ENCODE data around the gene DGKI.
"Not testable (repeated sequence)": the region's sequence is repeated elsewhere in the genome, so short reads cannot be mapped to it uniquely, and the experiment has no call there.

The DGKI gene

GRCh38 chr7:137734221-137734620 is 112.6 kb downstream of the DGKI start:
- no peak for DNase-seq (ENCODE audit: low read depth in 2 of 2)

GRCh38 chr7:137732168-137732567 is 114.6 kb downstream of the DGKI start:
- DNase-seq (ENCODE audit: low read depth in 2 of 2), result no peak

GRCh38 chr7:137731436-137731835 is 115.3 kb downstream of the DGKI start:
- DNase-seq (ENCODE audit: low read depth in 2 of 2), result no peak

GRCh38 chr7:137728426-137728825 is 118.3 kb downstream of the DGKI start:
- no peak for DNase-seq (ENCODE audit: low read depth in 2 of 2)

GRCh38 chr7:137727413-137727812 is 119.4 kb downstream of the DGKI start:
- no peak for DNase-seq (ENCODE audit: low read depth in 2 of 2)

- DNase-seq (ENCODE audit: low read depth in 2 of 2), result no peak
These were observed 128.4 kb downstream of the DGKI start for GRCh38 chr7:137718355-137718754.

- DNase-seq (ENCODE audit: low read depth in 2 of 2), result no peak
These were observed 128.9 kb downstream of the DGKI start for GRCh38 chr7:137717811-137718271.

GRCh38 chr7:137717045-137717444 is 129.7 kb downstream of the DGKI start:
- no peak for DNase-seq (ENCODE audit: low read depth in 2 of 2)

GRCh38 chr7:137716061-137716460 is 130.7 kb downstream of the DGKI start:
- DNase-seq (ENCODE audit: low read depth in 2 of 2), result no peak

- DNase-seq (ENCODE audit: low read depth in 2 of 2), result no peak
These were observed 131.2 kb downstream of the DGKI start for GRCh38 chr7:137715533-137715932.

GRCh38 chr7:137715121-137715520 is 131.7 kb downstream of the DGKI start:
- DNase-seq (ENCODE audit: low read depth in 2 of 2), result no peak

- DNase-seq (ENCODE audit: low read depth in 2 of 2), result not testable (repeated sequence)
These were observed 140.4 kb downstream of the DGKI start for GRCh38 chr7:137706330-137706729.

GRCh38 chr7:137704723-137705122 is 142.1 kb downstream of the DGKI start:
- no peak for DNase-seq (ENCODE audit: low read depth in 2 of 2)

- DNase-seq (ENCODE audit: low read depth in 2 of 2), result no peak
These were observed 143.3 kb downstream of the DGKI start for GRCh38 chr7:137703291-137704010.

GRCh38 chr7:137696988-137697387 is 149.8 kb downstream of the DGKI start:
- no peak for DNase-seq (ENCODE audit: low read depth in 2 of 2)

GRCh38 chr7:137696376-137696775 is 150.4 kb downstream of the DGKI start:
- DNase-seq (ENCODE audit: low read depth in 2 of 2), result no peak

GRCh38 chr7:137695942-137696341 is 150.8 kb downstream of the DGKI start:
- DNase-seq (ENCODE audit: low read depth in 2 of 2), result no peak

- DNase-seq (ENCODE audit: low read depth in 2 of 2), result no peak
These were observed 151.3 kb downstream of the DGKI start for GRCh38 chr7:137695494-137695893.

- no peak for DNase-seq (ENCODE audit: low read depth in 2 of 2)
These were observed 152.4 kb downstream of the DGKI start for GRCh38 chr7:137694405-137694804.

GRCh38 chr7:137692399-137692798 is 154.4 kb downstream of the DGKI start:
- DNase-seq (ENCODE audit: low read depth in 2 of 2), result no peak

- no peak for DNase-seq (ENCODE audit: low read depth in 2 of 2)
These were observed 155.2 kb downstream of the DGKI start for GRCh38 chr7:137691566-137691965.

- DNase-seq (ENCODE audit: low read depth in 2 of 2), result no peak
These were observed 156.1 kb downstream of the DGKI start for GRCh38 chr7:137690635-137691034.

- DNase-seq (ENCODE audit: low read depth in 2 of 2), result no peak
These were observed 157.0 kb downstream of the DGKI start for GRCh38 chr7:137689761-137690160.
